Limb (tissue), 2 donors: ENCODE results near the gene IFNK.

ENCODE experiments used
- DNase-seq, 2 donors: peaks; one replicate each; pipeline ENCODE4 v3.0.0-alpha.2; 2016; ENCODE audit errors: extremely low spot score in 2 of 2

Gene IFNK

DNA sequence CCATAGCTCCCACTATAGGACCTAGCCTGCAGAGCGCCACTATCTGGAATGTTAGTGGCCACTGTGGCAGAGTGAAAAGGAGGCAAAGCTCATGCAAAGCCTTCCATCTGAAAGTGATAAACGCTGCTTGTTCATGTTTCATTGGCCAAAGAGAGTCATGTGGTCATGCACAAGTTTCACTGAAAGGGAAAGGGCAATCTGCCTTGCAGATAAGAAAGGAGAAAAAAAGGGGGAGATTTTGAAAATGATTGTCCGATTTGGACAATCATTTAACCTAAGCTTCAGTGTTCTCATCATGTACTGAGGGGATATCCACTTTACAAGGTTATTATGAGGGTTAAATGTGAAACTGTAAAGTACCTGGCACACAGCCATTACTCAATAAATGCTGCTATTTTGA lies 14.6 kb downstream of the IFNK start:
- DNase-seq = no peak

- DNase-seq = peak in 1 of 2 donors; percentile 57
These were observed 15.7 kb downstream of the IFNK start for GRCh38 chr9:27539479-27540441.

DNA sequence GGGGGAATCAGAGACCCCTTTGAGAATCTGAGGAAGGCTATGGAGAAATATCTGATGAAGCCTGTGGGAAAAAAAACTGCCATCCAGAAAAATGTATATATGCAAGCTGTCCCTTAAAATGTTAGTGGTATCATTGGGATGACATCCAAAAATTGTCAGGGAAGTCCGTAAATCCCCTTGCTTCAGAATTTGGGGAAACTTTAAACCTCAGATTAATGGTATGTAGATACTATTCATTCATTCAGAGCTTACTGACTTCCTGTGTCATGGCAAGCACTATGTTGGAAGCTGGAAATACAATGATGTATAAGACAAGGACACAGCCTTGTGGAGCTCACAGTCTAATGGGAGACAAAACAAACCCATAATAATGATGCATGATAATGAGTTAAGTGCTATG lies 16.4 kb downstream of the IFNK start:
- DNase-seq = no peak

DNA sequence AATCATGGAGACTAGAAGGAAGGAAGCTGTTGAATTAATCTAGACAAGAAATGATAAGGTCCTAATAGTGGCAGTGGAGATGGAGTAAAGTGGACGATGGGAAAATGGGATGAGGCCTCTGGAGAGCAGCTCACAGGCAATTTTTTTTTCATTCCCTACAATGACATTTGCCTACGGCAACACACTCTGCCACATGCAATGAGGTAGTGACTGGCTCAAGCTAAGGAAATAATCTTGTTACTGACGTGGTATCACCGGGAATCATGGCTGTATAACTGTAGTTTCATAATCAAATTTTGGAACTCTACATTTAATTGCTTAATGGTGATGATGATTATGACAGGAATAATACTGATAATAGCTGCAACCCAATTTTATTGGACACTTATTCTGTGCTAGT lies 17.6 kb downstream of the IFNK start:
- no peak for DNase-seq

DNA sequence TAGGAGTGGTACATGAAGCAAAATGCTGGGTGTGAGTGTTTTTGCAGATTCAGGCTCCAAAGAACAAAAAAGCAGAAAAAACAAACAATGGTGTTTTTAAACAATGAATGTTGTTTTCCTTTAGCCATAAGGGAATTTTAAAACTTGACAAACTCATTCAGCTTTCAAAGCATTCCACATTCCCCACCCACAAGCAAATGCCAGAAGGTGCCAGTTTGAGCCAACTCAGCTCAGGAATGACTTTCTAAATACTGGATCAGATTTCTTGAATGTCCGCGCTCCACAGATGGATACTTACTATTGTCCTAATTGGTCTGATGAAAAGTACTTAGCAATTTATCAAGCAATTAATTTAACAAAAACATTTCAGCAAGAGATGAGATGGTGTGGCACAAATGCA lies 18.4 kb downstream of the IFNK start:
- no peak for DNase-seq

GRCh38 chr9:27545471-27545870 lies 21.4 kb downstream of the IFNK start:
- DNase-seq = no peak

DNA sequence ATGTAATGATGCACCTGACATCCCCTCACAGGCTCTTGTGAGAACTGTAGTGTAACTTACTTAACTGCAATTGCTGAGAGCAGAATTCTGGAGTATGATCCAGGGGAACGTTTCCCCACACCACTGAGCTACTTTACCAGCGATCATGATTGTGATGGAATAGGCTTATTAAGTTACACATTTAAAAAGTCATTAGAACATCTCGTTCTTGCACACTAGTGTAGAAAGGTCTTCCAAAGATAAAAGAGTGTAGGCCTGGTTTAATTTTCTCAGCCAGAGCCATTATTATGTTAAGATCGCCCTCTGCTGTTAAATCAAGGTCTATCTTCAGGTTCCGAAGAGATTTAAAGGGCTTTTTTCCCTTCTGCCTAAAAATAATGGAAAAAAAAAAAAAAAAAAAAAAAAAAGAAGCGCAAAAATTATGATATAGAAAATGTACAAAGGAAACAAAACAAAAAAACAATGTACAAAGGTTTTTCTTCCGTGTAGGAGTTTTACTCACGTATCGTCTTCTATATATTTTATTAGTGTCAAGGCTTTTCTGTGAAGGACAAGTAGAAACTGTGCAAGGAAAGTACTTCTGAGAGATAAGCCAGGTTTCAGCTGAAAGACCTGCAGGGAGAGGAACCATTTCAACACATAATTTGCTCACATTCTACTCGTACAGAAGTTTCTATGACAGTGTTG lies 24.1 kb downstream of the IFNK start:
- DNase-seq = peak in 1 of 2 donors; percentile 79

- peak in 1 of 2 donors; percentile 27 for DNase-seq
These were observed 25.2 kb downstream of the IFNK start for GRCh38 chr9:27549196-27549755.

DNA sequence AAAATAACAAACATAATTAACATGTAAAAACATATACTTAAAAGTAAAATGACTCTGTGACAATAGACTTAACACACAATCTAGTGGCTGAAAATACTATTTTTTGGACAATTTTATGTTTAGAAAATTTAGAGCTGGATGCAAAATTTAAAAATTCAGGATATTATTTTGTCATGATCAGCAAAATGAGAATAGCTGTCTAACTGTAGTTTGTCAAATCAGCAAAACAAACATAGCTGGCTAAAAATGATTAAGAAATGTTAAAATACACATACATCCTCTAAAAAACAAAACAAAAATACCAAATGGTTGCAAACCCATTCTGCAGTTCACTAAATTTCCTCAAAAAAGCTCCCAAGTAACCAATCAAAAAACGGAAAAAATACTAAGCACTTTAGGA lies 30.6 kb downstream of the IFNK start:
- no peak for DNase-seq

DNA sequence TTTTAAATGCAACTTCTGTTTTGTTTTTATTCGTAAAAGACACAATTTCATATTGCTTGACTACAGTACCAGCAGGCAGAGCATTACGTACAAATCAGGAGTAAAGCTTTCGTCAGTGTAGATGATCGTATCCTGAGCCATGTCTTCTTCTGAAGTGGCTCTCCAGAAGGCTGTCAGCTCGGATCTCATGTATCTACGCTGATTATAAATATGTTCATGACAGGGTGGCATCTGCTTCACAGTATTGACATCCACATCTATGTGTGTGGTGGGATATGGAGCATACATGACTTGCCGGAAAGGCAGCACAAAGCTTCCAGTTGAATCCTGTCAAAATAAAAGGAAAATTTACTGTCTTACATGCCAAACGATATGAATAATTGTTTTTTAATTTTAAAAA lies 32.4 kb downstream of the IFNK start:
- DNase-seq = no peak

GRCh38 chr9:27558307-27558706 lies 34.2 kb downstream of the IFNK start:
- DNase-seq = no peak

DNA sequence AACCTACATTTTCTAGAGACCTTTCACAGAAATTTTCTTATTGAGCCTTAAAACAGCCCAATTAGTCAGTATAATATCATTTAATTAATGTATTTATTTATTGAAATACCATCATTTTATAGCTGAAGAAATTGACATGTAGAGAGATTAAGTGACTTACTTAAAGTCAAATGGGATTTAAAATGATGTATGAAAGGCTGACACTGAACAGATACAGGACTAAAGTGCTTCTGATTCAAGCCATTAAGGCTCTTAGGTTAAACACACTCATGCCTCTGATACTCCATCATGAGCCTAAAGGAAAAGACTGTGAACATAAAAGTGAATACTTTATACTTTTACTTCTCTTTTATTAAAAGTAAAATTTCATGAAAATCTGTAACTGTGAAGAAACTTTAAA lies 36.4 kb downstream of the IFNK start:
- DNase-seq = no peak

DNA sequence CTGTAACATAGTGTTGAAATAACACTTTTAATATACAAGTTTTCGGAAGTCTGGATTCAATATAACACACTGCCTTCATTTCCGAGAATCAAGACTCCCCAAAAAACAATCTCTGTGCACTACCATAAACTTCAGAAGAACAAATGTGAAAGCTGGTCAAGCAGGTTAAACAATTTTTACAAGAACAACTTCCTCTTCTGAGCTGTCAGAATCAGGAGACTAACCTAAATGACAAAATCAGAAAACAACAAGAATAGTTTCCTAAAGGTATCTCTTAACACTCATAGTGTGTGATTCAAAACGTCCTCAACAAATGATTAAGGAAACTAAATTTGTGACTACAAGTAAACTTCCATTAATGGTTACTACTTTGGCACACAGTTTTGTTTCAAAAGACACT lies 37.6 kb downstream of the IFNK start:
- no peak for DNase-seq

DNA sequence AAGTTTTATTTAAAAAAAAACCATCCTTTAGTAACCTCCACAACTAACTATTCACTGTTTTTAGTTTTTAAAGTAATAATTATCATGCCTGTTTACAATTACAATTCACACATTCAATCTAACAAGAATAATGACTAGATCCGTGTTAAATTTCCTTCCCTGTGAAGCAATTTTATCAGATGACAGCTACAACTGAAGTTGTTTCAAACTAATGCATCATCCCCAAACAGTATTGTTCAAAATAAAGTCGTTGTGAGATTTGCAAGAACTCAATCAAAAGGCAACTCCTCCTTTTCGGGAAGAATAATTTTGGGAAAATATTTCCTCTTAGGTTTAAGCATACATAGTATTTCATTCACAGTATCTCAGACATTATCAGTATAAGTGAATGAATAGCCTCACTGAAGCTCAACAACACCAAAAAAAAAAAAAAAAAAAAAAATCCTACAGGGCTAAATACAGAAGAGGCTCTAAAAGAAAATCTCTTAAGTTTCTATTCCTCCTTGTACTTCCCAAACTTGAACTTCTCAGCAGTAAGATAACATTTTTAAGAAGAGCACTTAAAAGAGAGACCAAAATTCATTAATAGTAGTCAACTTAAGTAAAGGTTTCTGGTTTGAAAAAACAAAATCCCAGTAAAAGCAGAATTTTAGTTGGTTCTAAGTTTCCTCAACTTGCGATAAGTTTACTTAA lies 39.8 kb downstream of the IFNK start:
- DNase-seq = no peak

DNA sequence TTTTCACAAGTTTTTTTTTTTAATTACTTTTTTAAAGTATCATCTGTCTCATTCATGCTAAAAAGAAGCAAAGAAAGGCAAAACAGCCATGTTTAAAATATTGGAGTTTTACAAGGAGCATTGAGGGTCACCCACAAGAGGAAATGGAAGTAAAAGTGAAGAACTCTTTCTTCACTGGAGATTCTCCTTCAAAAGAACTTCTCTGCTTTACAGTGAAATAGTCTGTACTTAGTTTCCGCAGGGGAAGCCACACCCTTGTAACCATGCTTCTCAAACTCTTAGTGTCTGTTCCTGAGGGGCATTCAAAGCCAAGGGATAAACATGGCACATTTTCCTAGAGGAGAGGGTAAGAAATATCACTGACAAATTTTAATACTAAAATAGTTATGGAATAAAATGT lies 40.6 kb downstream of the IFNK start:
- no peak for DNase-seq

DNA sequence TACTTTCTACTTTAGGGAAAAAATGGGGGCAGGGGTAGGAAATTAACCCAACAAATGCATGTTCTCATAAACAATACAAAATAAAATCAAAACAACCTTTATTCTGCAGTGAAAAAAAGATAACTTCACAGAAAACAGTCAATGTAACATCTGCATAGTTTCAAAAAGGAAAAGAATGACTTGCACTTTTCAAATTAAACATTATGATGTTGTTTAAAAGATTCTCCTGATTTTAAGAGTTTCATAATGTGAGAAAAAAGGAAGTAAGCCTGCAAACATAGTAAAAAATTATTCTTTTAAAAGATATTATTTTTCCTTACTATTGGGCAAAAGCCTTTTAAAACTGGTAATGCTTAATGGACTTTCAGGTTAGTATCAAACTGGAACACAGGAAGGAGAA lies 41.6 kb downstream of the IFNK start:
- DNase-seq = no peak

DNA sequence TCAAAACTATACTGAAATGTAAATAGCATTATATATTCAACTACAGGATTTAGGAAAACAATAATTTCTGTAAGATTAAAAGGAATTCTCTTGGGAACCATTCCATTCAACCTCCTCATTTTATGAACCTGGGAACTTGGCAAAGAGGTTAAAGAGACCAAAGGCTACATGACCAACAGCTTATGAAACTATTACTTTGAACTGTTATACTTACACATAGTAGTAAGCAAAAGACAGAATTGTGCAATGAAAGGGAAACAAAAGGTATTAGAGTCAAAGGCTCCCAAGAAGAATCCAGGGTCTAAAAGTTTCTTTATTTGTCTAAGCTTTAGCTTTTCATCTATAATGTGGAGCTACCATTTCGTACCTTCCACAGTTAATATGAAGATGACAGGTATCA lies 42.0 kb downstream of the IFNK start:
- DNase-seq = no peak

- no peak for DNase-seq
These were observed 45.3 kb downstream of the IFNK start for GRCh38 chr9:27569406-27569805.

GRCh38 chr9:27571011-27571410 lies 46.9 kb downstream of the IFNK start:
- no peak for DNase-seq

DNA sequence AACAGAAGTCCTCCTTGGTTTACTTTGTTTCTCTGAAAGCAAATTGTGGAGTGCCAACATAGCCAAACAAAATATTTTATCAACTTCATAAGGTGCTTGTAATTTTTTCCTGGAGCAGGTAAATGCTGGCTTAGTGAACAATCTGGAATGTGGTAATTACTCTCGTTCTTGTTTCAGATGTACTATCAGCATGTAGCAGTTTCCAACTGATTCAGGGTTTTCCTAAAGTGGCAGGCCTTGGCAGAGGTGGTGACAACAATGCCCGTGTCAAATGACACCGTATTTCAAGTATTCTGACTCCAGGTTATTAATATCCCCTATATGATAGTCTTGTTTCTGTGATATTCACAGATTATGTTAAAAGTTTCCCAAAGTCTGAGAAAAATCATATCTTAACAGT lies 48.0 kb downstream of the IFNK start:
- no peak for DNase-seq

GRCh38 chr9:27572566-27572917 lies 48.5 kb downstream of the IFNK start:
- peak in 1 of 2 donors; percentile 19 for DNase-seq
